ENCODE results near the gene SPSB1.

SPSB1 gene

GRCh38 chr1:9356829-9357466 is 64.3 kb downstream of the SPSB1 start:
- Histone ChIP-seq H3K9me3 (ENCODE audit: insufficient read depth, low read length) (no peaks in the 10 kb centered on the region), H3K4me1 (ENCODE audit: insufficient read depth, insufficient read length) (peaks cover 6% of the 10 kb centered on the region), H3K36me3 (ENCODE audit: insufficient read depth, insufficient read length, low read length) (peaks cover 34% of the 10 kb centered on the region), H3K9ac (ENCODE audit: insufficient read length, low read depth) (no peak overlapping the region), H3K27me3 (ENCODE audit: insufficient read depth, insufficient read length) (no peaks in the 10 kb centered on the region), H3K4me3 (ENCODE audit: insufficient read length, low read depth) (no peak overlapping the region)
- no peak for TF ChIP-seq YY1 (IDR thresholded peaks at IDR 0.05; ENCODE audit: insufficient read depth, insufficient read length)
- no peak for TF ChIP-seq SUZ12 (IDR thresholded peaks at IDR 0.05; ENCODE audit: extremely low read depth, insufficient read depth, insufficient read length)
- TF ChIP-seq ZNF274 (IDR thresholded peaks at IDR 0.05; ENCODE audit: low read depth, low read length), result no peak
- no peak for DNase-seq (ENCODE audit: low read depth, low spot score)

DNA sequence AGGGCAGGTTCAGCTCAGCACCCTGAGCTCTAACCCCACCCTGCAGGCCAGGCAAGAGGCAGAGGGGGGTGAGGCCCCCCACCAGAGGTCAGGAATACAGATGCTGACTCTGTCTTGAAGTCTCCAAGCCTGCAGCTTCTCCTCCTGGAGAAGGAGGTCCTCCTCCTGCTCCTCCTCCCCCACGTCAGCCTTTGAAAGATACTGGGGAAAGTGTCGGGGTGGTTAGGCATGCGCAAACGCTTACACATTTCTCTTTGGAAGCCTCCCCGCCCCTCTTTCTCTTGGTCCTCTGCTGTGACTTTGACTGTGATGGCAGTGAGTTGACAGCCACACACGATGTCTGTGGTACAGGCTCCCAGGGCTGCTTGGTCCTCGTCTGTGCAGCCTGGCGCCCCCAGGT is 65.3 kb downstream of the SPSB1 start:
- peaks cover 3% of the 10 kb centered on the region for H3K4me1 ChIP-seq (ENCODE audit: insufficient read depth, insufficient read length)

DNA sequence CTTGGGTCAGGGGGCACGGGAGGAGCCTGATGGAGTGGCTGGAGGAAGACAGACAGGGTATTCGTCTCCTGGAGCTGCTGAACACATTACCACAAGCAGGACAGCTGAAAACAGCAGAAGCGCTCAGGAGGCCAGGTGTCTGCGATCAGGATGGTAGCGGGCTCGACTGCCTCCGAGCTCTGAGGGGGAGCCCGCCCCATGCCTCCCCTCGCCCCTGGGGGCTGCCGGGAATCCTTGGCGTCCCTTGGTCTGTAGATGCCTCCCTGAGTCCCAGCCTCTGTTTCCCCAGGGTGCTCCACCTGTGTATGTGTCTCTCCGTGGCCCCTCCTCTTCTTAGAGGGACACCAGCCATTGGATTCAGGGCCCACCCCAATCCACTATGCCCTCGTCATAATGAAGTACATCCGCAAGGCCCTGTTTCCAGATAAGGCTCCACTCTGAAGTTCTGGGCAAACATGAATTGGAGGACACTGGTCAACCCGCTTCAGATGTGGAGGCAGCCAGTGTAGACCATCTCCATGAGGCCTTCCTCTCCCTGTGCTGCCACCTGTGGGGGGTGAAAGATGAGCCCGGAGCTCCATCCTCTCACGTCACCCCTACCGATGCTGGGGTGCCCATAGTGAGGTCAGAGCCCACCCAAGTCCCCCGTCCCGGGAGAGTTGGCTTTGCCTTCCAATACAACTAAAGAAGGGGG is 67.8 kb downstream of the SPSB1 start:
- Histone ChIP-seq H3K4me3 (ENCODE audit: insufficient read length, low read depth) (no peak overlapping the region), H3K4me1 (ENCODE audit: insufficient read depth, insufficient read length) (peaks cover 3% of the 10 kb centered on the region), H3K36me3 (ENCODE audit: insufficient read depth, insufficient read length, low read length) (peaks cover 35% of the 10 kb centered on the region), H3K27me3 (ENCODE audit: insufficient read depth, insufficient read length) (no peaks in the 10 kb centered on the region), H3K9me3 (ENCODE audit: insufficient read depth, low read length) (no peaks in the 10 kb centered on the region), H3K9ac (ENCODE audit: insufficient read length, low read depth) (no peak overlapping the region)
- TF ChIP-seq YY1 (IDR thresholded peaks at IDR 0.05; ENCODE audit: insufficient read depth, insufficient read length) (no peak), ZNF274 (IDR thresholded peaks at IDR 0.05; ENCODE audit: low read depth, low read length) (no peak), SUZ12 (IDR thresholded peaks at IDR 0.05; ENCODE audit: extremely low read depth, insufficient read depth, insufficient read length) (no peak)
- no peak for DNase-seq (ENCODE audit: low read depth, low spot score)

More for the DNA sequence above, 65.3 kb downstream of the SPSB1 start:
- TF ChIP-seq SUZ12 (IDR thresholded peaks at IDR 0.05; ENCODE audit: extremely low read depth, insufficient read depth, insufficient read length), result no peak
- TF ChIP-seq YY1 (IDR thresholded peaks at IDR 0.05; ENCODE audit: insufficient read depth, insufficient read length), result no peak
- no peak for TF ChIP-seq ZNF274 (IDR thresholded peaks at IDR 0.05; ENCODE audit: low read depth, low read length)
- Histone ChIP-seq H3K4me3 (ENCODE audit: insufficient read length, low read depth) (no peak overlapping the region), H3K9ac (ENCODE audit: insufficient read length, low read depth) (no peak overlapping the region), H3K27me3 (ENCODE audit: insufficient read depth, insufficient read length) (no peaks in the 10 kb centered on the region), H3K36me3 (ENCODE audit: insufficient read depth, insufficient read length, low read length) (peaks cover 40% of the 10 kb centered on the region), H3K9me3 (ENCODE audit: insufficient read depth, low read length) (no peaks in the 10 kb centered on the region)
- DNase-seq (ENCODE audit: low read depth, low spot score), result no peak

- TF ChIP-seq ZNF274 (IDR thresholded peaks at IDR 0.05; ENCODE audit: low read depth, low read length) (no peak), YY1 (IDR thresholded peaks at IDR 0.05; ENCODE audit: insufficient read depth, insufficient read length) (no peak), SUZ12 (IDR thresholded peaks at IDR 0.05; ENCODE audit: extremely low read depth, insufficient read depth, insufficient read length) (no peak)
- H3K4me1 ChIP-seq (ENCODE audit: insufficient read depth, insufficient read length), result peaks cover 5% of the 10 kb centered on the region
- peaks cover 25% of the 10 kb centered on the region for H3K36me3 ChIP-seq (ENCODE audit: insufficient read depth, insufficient read length, low read length)
- H3K4me3 ChIP-seq (ENCODE audit: insufficient read length, low read depth), result no peak overlapping the region
- no peaks in the 10 kb centered on the region for H3K9me3 ChIP-seq (ENCODE audit: insufficient read depth, low read length)
- no peak overlapping the region for H3K9ac ChIP-seq (ENCODE audit: insufficient read length, low read depth)
- DNase-seq (ENCODE audit: low read depth, low spot score), result no peak
- H3K27me3 ChIP-seq (ENCODE audit: insufficient read depth, insufficient read length), result no peaks in the 10 kb centered on the region
These were observed 69.1 kb downstream of the SPSB1 start for GRCh38 chr1:9361630-9362260.

DNA sequence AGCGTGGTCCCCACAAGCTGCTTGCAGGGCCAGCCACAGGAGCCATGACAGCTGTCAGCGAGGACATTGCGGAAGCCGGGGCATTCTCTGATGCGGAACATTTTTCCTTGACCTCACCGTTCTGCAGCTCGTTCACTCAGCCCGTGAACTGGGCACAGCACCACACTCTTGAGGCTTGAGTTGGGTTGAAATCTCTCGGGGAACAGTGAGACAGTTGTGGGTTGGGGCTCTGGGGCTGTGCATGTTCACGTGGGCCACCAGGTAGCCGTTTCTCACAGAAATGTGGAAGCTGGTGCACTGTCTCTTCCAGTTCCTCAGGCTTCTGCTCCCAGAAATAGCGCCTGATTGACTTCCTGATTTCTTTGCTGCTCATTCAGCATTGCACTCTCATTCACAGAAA is 69.8 kb downstream of the SPSB1 start:
- no peak overlapping the region for H3K9ac ChIP-seq (ENCODE audit: insufficient read length, low read depth)
- peaks cover 5% of the 10 kb centered on the region for H3K4me1 ChIP-seq (ENCODE audit: insufficient read depth, insufficient read length)
- no peak overlapping the region for H3K4me3 ChIP-seq (ENCODE audit: insufficient read length, low read depth)
- TF ChIP-seq SUZ12 (IDR thresholded peaks at IDR 0.05; ENCODE audit: extremely low read depth, insufficient read depth, insufficient read length) (no peak), YY1 (IDR thresholded peaks at IDR 0.05; ENCODE audit: insufficient read depth, insufficient read length) (no peak), ZNF274 (IDR thresholded peaks at IDR 0.05; ENCODE audit: low read depth, low read length) (no peak)
- H3K9me3 ChIP-seq (ENCODE audit: insufficient read depth, low read length), result no peaks in the 10 kb centered on the region
- DNase-seq (ENCODE audit: low read depth, low spot score), result no peak
- H3K27me3 ChIP-seq (ENCODE audit: insufficient read depth, insufficient read length), result no peaks in the 10 kb centered on the region
- peaks cover 28% of the 10 kb centered on the region for H3K36me3 ChIP-seq (ENCODE audit: insufficient read depth, insufficient read length, low read length)

GRCh38 chr1:9363061-9363471 is 70.4 kb downstream of the SPSB1 start:
- no peak overlapping the region for H3K4me3 ChIP-seq (ENCODE audit: insufficient read length, low read depth)
- no peaks in the 10 kb centered on the region for H3K9me3 ChIP-seq (ENCODE audit: insufficient read depth, low read length)
- TF ChIP-seq SUZ12 (IDR thresholded peaks at IDR 0.05; ENCODE audit: extremely low read depth, insufficient read depth, insufficient read length) (no peak), YY1 (IDR thresholded peaks at IDR 0.05; ENCODE audit: insufficient read depth, insufficient read length) (no peak), ZNF274 (IDR thresholded peaks at IDR 0.05; ENCODE audit: low read depth, low read length) (no peak)
- H3K9ac ChIP-seq (ENCODE audit: insufficient read length, low read depth), result no peak overlapping the region
- peaks cover 5% of the 10 kb centered on the region for H3K4me1 ChIP-seq (ENCODE audit: insufficient read depth, insufficient read length)
- DNase-seq (ENCODE audit: low read depth, low spot score), result no peak
- no peaks in the 10 kb centered on the region for H3K27me3 ChIP-seq (ENCODE audit: insufficient read depth, insufficient read length)
- peaks cover 22% of the 10 kb centered on the region for H3K36me3 ChIP-seq (ENCODE audit: insufficient read depth, insufficient read length, low read length)

DNA sequence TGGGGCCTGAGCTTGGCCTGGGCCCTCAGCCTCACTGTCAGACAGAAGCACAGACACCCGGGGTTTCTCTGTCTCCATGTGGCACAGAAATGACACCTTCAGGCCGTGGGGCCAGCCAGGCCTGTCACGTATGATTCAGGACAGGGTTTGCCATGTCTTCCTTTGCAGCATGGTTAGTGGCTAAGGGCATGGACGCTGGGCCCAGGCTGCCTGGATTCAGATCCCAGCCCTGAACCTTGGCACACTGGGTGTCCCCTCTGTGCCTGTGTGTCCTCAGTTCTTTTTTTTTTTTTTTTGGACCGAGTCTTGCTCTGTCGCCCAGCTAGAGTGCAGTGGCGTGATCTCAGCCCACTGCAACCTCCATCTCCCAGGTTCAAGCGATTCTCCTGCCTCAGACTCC is 73.6 kb downstream of the SPSB1 start:
- Histone ChIP-seq H3K36me3 (ENCODE audit: insufficient read depth, insufficient read length, low read length) (peaks cover 25% of the 10 kb centered on the region), H3K4me3 (ENCODE audit: insufficient read length, low read depth) (no peak overlapping the region), H3K9me3 (ENCODE audit: insufficient read depth, low read length) (no peaks in the 10 kb centered on the region), H3K9ac (ENCODE audit: insufficient read length, low read depth) (no peak overlapping the region), H3K4me1 (ENCODE audit: insufficient read depth, insufficient read length) (peaks cover 11% of the 10 kb centered on the region), H3K27me3 (ENCODE audit: insufficient read depth, insufficient read length) (no peaks in the 10 kb centered on the region)
- TF ChIP-seq SUZ12 (IDR thresholded peaks at IDR 0.05; ENCODE audit: extremely low read depth, insufficient read depth, insufficient read length) (no peak), YY1 (IDR thresholded peaks at IDR 0.05; ENCODE audit: insufficient read depth, insufficient read length) (no peak), ZNF274 (IDR thresholded peaks at IDR 0.05; ENCODE audit: low read depth, low read length) (no peak)
- DNase-seq (ENCODE audit: low read depth, low spot score), result no peak

All from NT2/D1 (cell line).